T-cell (primary cell): ENCODE results near the gene IFNA5. TPM values are rescaled to one million over a fixed set of nuclear protein-coding genes. Genes with fewer than 3 reads are reported as not detected.

Experiments used
- ATAC-seq, 4 experiments: fragments of 200-7000 bp in 3 of 4; fragments of 150-1000 bp in 1 of 4; cut with Tn5 transposase; replicated peaks in 1 of 4; 1 replicate in 3 of 4; 2 replicates in 1 of 4; pipeline ENCODE4 v1.10.0; 2021; ENCODE audit warnings: moderate library complexity in 3 of 4, mild to moderate bottlenecking in 2 of 4, moderate number of reproducible peaks in 1 of 4
- CTCF ChIA-PET, 2 donors: fragments of 300-600 bp; sonication (Branson Sonifier 250); formaldehyde crosslinking; loops; one replicate each; lab custom pipeline; 2022; ENCODE audit warnings: antibody characterized with exemption in 2 of 2; lab: Charles Lee
- POLR2A ChIA-PET, 2 donors: fragments of 300-600 bp; sonication (Branson Sonifier 250); formaldehyde crosslinking; loops; one replicate each; lab custom pipeline; 2022; ENCODE audit warnings: antibody characterized with exemption in 2 of 2; lab: Charles Lee
- DNase-seq, 35 experiments: peaks; one replicate each; pipeline versions ENCODE4 v3.0.0 to v3.0.0-alpha.2; 2013 to 2023
- H3K27ac ChIP-seq: one replicate; pipeline ENCODE4 v1.5.1; 2013; ENCODE audit warnings: low read length
- H3K27me3 ChIP-seq, 2 experiments: replicated peaks in 1 of 2; 1 replicate in 1 of 2; 2 replicates in 1 of 2; pipeline versions ENCODE4 v1.6.1 to v1.7.0; 2013; ENCODE audit warnings: low read length in 1 of 2, mixed read lengths in 1 of 2; ENCODE audit not compliant: control insufficient read depth in 2 of 2, insufficient read depth in 2 of 2; ENCODE audit errors: extremely low read depth in 1 of 2
- H3K36me3 ChIP-seq, 2 donors: 1 replicate in 1 of 2; 2 replicates in 1 of 2; pipeline versions ENCODE4 v1.6.1 to v1.7.0; 2013; ENCODE audit warnings: low read length in 1 of 2; ENCODE audit not compliant: control insufficient read depth in 2 of 2, insufficient read depth in 1 of 2; ENCODE audit errors: extremely low read depth in 1 of 2
- H3K4me1 ChIP-seq, 2 experiments: 1 replicate in 1 of 2; 2 replicates in 1 of 2; pipeline versions ENCODE4 v1.6.1 to v1.7.0; 2013; ENCODE audit warnings: low read length in 2 of 2, mixed read lengths in 1 of 2; ENCODE audit not compliant: insufficient read depth in 2 of 2, control insufficient read depth in 1 of 2; ENCODE audit errors: extremely low read depth in 1 of 2
- H3K4me3 ChIP-seq, 2 donors: 1 replicate in 1 of 2; 2 replicates in 1 of 2; pipeline versions ENCODE4 v1.5.1 to v1.7.0; 2013; ENCODE audit warnings: mild to moderate bottlenecking in 2 of 2, low read length in 1 of 2, moderate library complexity in 1 of 2; ENCODE audit not compliant: control insufficient read depth in 1 of 2; ENCODE audit errors: extremely low read depth in 1 of 2
- H3K9me3 ChIP-seq: 2 replicates; pipeline ENCODE4 v1.7.0; 2013
- H3K27ac Mint-ChIP-seq, 2 donors: one replicate each; pipeline ENCODE4 v1.8.0; 2020 to 2021; ENCODE audit warnings: mild to moderate bottlenecking in 2 of 2, mixed read lengths in 2 of 2
- H3K27me3 Mint-ChIP-seq, 2 donors: one replicate each; pipeline ENCODE4 v1.8.0; 2021 to 2022; ENCODE audit warnings: mixed read lengths in 2 of 2
- H3K36me3 Mint-ChIP-seq: one replicate; pipeline ENCODE4 v1.8.0; 2021; ENCODE audit warnings: mixed read lengths
- H3K4me1 Mint-ChIP-seq, 3 donors: one replicate each; pipeline ENCODE4 v1.8.0; 2020 to 2022; ENCODE audit warnings: mixed read lengths in 3 of 3, mild to moderate bottlenecking in 1 of 3
- H3K4me3 Mint-ChIP-seq, 3 donors: one replicate each; pipeline ENCODE4 v1.8.0; 2020 to 2022; ENCODE audit warnings: mild to moderate bottlenecking in 3 of 3, mixed read lengths in 3 of 3, moderate library complexity in 3 of 3
- H3K9me3 Mint-ChIP-seq, 3 donors: one replicate each; pipeline ENCODE4 v1.8.0; 2020 to 2022; ENCODE audit warnings: mixed read lengths in 3 of 3
- WGBS: methylation state at CpG from one replicate; pipeline ENCODE4 v1.1.5; 2013; ENCODE audit warnings: missing lambda C conversion rate; ENCODE audit not compliant: insufficient coverage; 5-methylcytosine and 5-hydroxymethylcytosine counted together
- total RNA-seq, 35 experiments: library from RNA in 6 of 35; stranded (reverse) in 6 of 35; fragments of 120-200 nt in 1 of 35; gene quantifications; one replicate each; pipeline versions ENCODE4 v1.2.1 to v1.2.4 and lab custom pipeline; 2013 to 2026

The IFNA5 gene
- total RNA-seq, 5 donors from 2014 or later (not counting 1 experiment from before 2014, with no cell fraction given) = 0.29 TPM; not detected in 4

GRCh38 chr9:21311889-21312288 lies 6.8 kb upstream of the IFNA5 start:
- Mint-ChIP-seq H3K36me3 (no peaks in the 10 kb centered on the region), H3K4me1 (no peaks in the 10 kb centered on the region), H3K9me3 (no peaks in the 10 kb centered on the region), H3K27ac (no peak overlapping the region), H3K27me3 (peaks cover 13 to 18% of the 10 kb centered on the region in 2 donors), H3K4me3 (no peak overlapping the region)
- no peaks in the 10 kb centered on the region for H3K36me3 ChIP-seq
- ChIA-PET POLR2A (no interaction called here), CTCF (interaction anchor here in 1 of 2 donors (2.5 kb wide), 1 partner anchor 14 kb away, joined by 6 read pairs; no protein-coding TSS in a partner anchor)
- no CpG with 5 or more reads among the region's 1 CpG for WGBS
- no peaks in the 10 kb centered on the region for H3K4me1 ChIP-seq
- H3K27me3 ChIP-seq = no peaks in the 10 kb centered on the region
- H3K27ac ChIP-seq = no peak overlapping the region
- H3K9me3 ChIP-seq = no peaks in the 10 kb centered on the region
- no peak for ATAC-seq
- no peak for DNase-seq
- no peak overlapping the region for H3K4me3 ChIP-seq

GRCh38 chr9:21295992-21296391 lies 9.1 kb downstream of the IFNA5 start:
- Mint-ChIP-seq H3K4me3 (no peak overlapping the region), H3K36me3 (no peaks in the 10 kb centered on the region), H3K27ac (no peak overlapping the region), H3K4me1 (peaks cover 2 to 6% (median 2%) of the 10 kb centered on the region in 3 donors), H3K9me3 (no peaks in the 10 kb centered on the region), H3K27me3 (peaks cover 8 to 11% of the 10 kb centered on the region in 2 donors)
- ChIA-PET POLR2A (no interaction called here), CTCF (no interaction called here)
- DNase-seq (no peak), ATAC-seq (no peak)
- Histone ChIP-seq H3K27me3 (no peaks in the 10 kb centered on the region), H3K4me1 (no peaks in the 10 kb centered on the region), H3K27ac (no peak overlapping the region), H3K9me3 (no peaks in the 10 kb centered on the region), H3K36me3 (no peaks in the 10 kb centered on the region), H3K4me3 (no peak overlapping the region)
- WGBS = 83% methylated on average over 1 of the region's 1 CpG

DNA sequence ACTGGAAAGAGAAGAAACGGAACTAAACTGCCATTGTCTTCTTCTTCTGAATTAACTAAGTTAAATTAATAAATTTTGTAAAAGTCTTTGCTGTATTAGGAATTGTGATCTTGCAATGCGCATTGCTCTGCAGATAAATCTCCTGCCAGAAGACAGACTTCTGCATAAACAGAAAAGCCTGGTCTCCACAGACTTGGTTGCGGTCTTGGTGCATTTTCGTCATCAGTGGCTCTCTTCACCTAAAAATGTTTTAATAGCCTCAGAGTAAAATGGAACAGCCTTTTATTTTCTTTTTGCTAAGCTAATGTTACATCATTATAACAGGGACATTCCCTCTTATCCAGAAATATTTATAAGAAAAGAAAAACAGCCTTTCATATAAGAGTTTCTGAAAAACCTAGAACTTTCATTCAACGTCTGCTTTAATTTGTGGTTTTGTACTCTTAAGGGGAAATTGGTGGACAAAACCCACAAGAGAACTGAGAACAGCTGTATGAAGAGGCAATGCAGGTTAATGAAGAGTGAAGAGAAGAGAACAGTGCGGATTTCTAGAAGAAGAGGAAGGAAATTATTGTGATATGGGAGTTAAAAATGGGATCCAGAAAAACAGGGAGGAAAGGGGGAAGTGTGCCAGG lies 10.1 kb downstream of the IFNA5 start:
- peaks cover 2 to 6% (median 2%) of the 10 kb centered on the region in 3 donors for H3K4me1 Mint-ChIP-seq
- WGBS = 10% methylated on average over 1 of the region's 6 CpGs
- CTCF ChIA-PET = interaction anchor here in 1 of 2 donors (1.2 kb wide), 1 partner anchor 11 kb away, joined by 3 read pairs; no protein-coding TSS in a partner anchor
- no peak overlapping the region for H3K27ac Mint-ChIP-seq
- H3K4me3 ChIP-seq = no peak overlapping the region
- H3K36me3 Mint-ChIP-seq = no peaks in the 10 kb centered on the region
- DNase-seq (peak in 1 of 35 experiments; percentile 8), ATAC-seq (peak in 1 of 4 experiments; percentile 45)
- peaks cover 3 to 13% of the 10 kb centered on the region in 2 donors for H3K27me3 Mint-ChIP-seq
- H3K9me3 ChIP-seq = no peaks in the 10 kb centered on the region
- no peaks in the 10 kb centered on the region for H3K4me1 ChIP-seq
- no peaks in the 10 kb centered on the region for H3K36me3 ChIP-seq
- H3K9me3 Mint-ChIP-seq = no peaks in the 10 kb centered on the region
- H3K4me3 Mint-ChIP-seq = no peak overlapping the region
- H3K27me3 ChIP-seq = no peaks in the 10 kb centered on the region
- no peak overlapping the region for H3K27ac ChIP-seq
- POLR2A ChIA-PET = no interaction called here

- H3K27me3 ChIP-seq = no peaks in the 10 kb centered on the region
- ATAC-seq = no peak
- H3K9me3 Mint-ChIP-seq = no peaks in the 10 kb centered on the region
- peaks cover 2 to 6% (median 2%) of the 10 kb centered on the region in 3 donors for H3K4me1 Mint-ChIP-seq
- no peaks in the 10 kb centered on the region for H3K4me1 ChIP-seq
- H3K27me3 Mint-ChIP-seq = peaks cover 7 to 14% of the 10 kb centered on the region in 2 donors
- H3K36me3 Mint-ChIP-seq = no peaks in the 10 kb centered on the region
- no peaks in the 10 kb centered on the region for H3K9me3 ChIP-seq
- no peak overlapping the region for H3K27ac Mint-ChIP-seq
- no peak overlapping the region for H3K27ac ChIP-seq
- no peak for DNase-seq
- no CpG with 5 or more reads among the region's 1 CpG for WGBS
- H3K4me3 Mint-ChIP-seq = no peak overlapping the region
- POLR2A ChIA-PET = no interaction called here
- H3K4me3 ChIP-seq = no peak overlapping the region
- no peaks in the 10 kb centered on the region for H3K36me3 ChIP-seq
- CTCF ChIA-PET = interaction anchor here in 1 of 2 donors (1.2 kb wide), 1 partner anchor 12 kb away, joined by 3 read pairs; no protein-coding TSS in a partner anchor
Observed at GRCh38 chr9:21294364-21294774, 10.7 kb downstream of the IFNA5 start.

DNA sequence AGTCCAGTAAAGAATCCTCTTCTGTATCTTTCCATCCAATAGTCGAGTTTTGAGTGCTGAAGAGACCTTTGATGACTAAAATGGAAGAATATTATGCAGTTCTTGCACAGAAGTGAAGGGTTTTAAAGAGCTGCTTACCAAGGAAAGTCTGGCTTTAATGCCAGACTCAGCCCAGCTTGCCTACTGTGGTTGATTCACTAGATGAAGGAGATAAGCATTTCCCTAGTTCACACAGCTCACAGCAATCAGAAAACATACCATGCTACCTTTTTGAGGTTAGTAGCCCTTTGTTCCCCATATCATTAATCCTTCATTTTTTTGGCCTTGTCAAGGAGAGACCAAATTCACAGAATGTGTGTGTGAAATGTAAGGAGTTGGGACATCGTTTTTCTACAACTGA lies 15.3 kb downstream of the IFNA5 start:
- no peaks in the 10 kb centered on the region for H3K9me3 ChIP-seq
- no CpG with 5 or more reads among the region's 2 CpGs for WGBS
- H3K4me1 ChIP-seq = no peaks in the 10 kb centered on the region
- Mint-ChIP-seq H3K4me3 (no peak overlapping the region), H3K9me3 (no peaks in the 10 kb centered on the region), H3K4me1 (no peaks in the 10 kb centered on the region), H3K27ac (no peak overlapping the region), H3K27me3 (peaks cover 27 to 38% of the 10 kb centered on the region in 2 donors), H3K36me3 (no peaks in the 10 kb centered on the region)
- DNase-seq (no peak), ATAC-seq (no peak)
- H3K36me3 ChIP-seq = no peaks in the 10 kb centered on the region
- no peak overlapping the region for H3K4me3 ChIP-seq
- no peaks in the 10 kb centered on the region for H3K27me3 ChIP-seq
- no peak overlapping the region for H3K27ac ChIP-seq
- CTCF ChIA-PET = interaction anchor here in 1 of 2 donors (0.6 kb wide), 1 partner anchor 1802 kb away, joined by 4 read pairs; no protein-coding TSS in a partner anchor
- POLR2A ChIA-PET = no interaction called here

DNA sequence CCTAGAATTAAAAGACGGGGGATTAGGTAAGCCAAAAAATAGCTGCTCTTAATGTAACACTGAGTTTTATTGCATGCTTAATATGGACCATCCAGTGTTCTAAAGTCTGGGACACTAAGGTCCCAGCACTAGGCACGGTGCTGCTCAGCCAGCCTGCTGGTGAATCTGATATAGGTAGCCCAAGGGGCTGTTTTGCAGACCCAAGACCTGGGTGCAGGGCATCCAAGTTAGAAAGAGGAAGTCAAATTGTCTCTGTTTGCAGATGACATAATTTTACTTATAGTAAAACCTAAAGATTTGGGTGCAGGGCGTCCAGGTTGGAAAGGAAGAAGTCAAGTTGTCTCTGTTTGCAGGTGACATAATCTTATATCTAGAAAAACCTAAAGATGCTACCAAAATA lies 17.8 kb downstream of the IFNA5 start:
- no peak overlapping the region for H3K4me3 Mint-ChIP-seq
- H3K27me3 ChIP-seq = no peaks in the 10 kb centered on the region
- no peak overlapping the region for H3K27ac Mint-ChIP-seq
- ATAC-seq (no peak), DNase-seq (no peak)
- no peaks in the 10 kb centered on the region for H3K9me3 Mint-ChIP-seq
- 85% methylated on average over 1 of the region's 3 CpGs for WGBS
- CTCF ChIA-PET = no interaction called here
- no peaks in the 10 kb centered on the region for H3K36me3 ChIP-seq
- no peaks in the 10 kb centered on the region for H3K4me1 Mint-ChIP-seq
- H3K36me3 Mint-ChIP-seq = no peaks in the 10 kb centered on the region
- POLR2A ChIA-PET = no interaction called here
- H3K27me3 Mint-ChIP-seq = peaks cover 27 to 33% of the 10 kb centered on the region in 2 donors
- no peaks in the 10 kb centered on the region for H3K4me1 ChIP-seq
- H3K9me3 ChIP-seq = no peaks in the 10 kb centered on the region
- H3K4me3 ChIP-seq = no peak overlapping the region
- no peak overlapping the region for H3K27ac ChIP-seq
